Testis (tissue), 2 donors: ENCODE measurements around the gene RUNX1.

ENCODE experiments used
- POLR2A ChIP-seq: fragments of 450-650 bp; IDR thresholded peaks from one replicate; pipeline ENCODE4 v1.6.1; 2017; ENCODE audit warnings: antibody characterized with exemption, mild to moderate bottlenecking, moderate library complexity
- TF ChIP-seq, protein P1 (sequence below), 3 experiments: fragments of 450-650 bp in 2 of 3; fragments of 200-600 bp in 1 of 3; sonication (generic) in 1 of 3; IDR thresholded peaks; one replicate each; pipeline ENCODE4 v1.5.1; 2016 to 2019; ENCODE audit warnings: antibody characterized with exemption in 3 of 3, mild to moderate bottlenecking in 2 of 3, moderate library complexity in 1 of 3

DNA sequence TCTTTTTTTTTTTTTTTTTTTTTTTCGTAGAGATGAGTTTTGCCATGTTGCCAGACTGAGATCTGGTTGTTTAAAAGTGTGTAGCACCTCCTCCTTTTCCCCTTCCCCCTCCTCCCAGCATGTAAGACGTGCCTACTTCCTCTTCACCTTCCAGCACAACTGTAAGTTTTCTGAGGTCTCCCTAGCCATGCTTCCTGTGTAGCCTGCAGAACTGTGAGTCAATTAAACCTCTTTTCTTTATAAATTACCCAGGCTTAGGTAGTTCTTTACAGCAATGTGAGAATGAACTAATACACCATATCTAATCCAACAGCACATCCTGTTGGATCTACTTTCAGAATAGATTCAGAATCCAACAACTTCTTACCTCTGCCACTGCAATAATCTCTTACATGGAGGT, 269.2 kb downstream of the RUNX1 start:
- TF ChIP-seq, protein P1, sequence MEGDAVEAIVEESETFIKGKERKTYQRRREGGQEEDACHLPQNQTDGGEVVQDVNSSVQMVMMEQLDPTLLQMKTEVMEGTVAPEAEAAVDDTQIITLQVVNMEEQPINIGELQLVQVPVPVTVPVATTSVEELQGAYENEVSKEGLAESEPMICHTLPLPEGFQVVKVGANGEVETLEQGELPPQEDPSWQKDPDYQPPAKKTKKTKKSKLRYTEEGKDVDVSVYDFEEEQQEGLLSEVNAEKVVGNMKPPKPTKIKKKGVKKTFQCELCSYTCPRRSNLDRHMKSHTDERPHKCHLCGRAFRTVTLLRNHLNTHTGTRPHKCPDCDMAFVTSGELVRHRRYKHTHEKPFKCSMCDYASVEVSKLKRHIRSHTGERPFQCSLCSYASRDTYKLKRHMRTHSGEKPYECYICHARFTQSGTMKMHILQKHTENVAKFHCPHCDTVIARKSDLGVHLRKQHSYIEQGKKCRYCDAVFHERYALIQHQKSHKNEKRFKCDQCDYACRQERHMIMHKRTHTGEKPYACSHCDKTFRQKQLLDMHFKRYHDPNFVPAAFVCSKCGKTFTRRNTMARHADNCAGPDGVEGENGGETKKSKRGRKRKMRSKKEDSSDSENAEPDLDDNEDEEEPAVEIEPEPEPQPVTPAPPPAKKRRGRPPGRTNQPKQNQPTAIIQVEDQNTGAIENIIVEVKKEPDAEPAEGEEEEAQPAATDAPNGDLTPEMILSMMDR (IDR thresholded peaks at IDR 0.05) = no peak
- TF ChIP-seq POLR2A = no peak
